ENCODE results near the gene CDH12. TPM values are rescaled to one million over a fixed set of nuclear protein-coding genes. Genes with fewer than 3 reads are reported as not detected.

Gene CDH12
- total and polyA plus RNA-seq, 2 experiments from 2014 or later: 0.09 to 0.97 TPM

GRCh38 chr5:21709770-21710169 lies 1143.4 kb downstream of the CDH12 start:
- no peak overlapping the region for H3K27ac ChIP-seq
- H3K9me3 ChIP-seq (ENCODE audit: low read depth): no peaks in the 10 kb centered on the region
- no peak overlapping the region for H3K4me3 ChIP-seq
- no peak for TF ChIP-seq CTCF (IDR thresholded peaks at IDR 0.05; ENCODE audit: low read depth, low read length)
- H3K27me3 ChIP-seq: no peaks in the 10 kb centered on the region
- no peak for DNase-seq (ENCODE audit: low read depth in 1 of 2, low spot score in 1 of 2)
- H3K36me3 ChIP-seq: no peaks in the 10 kb centered on the region
- H3K4me1 ChIP-seq (ENCODE audit: low read depth): no peaks in the 10 kb centered on the region

- no peaks in the 10 kb centered on the region for H3K36me3 ChIP-seq
- H3K27ac ChIP-seq: no peak overlapping the region
- DNase-seq (ENCODE audit: low read depth in 1 of 2, low spot score in 1 of 2): no peak
- no peaks in the 10 kb centered on the region for H3K9me3 ChIP-seq (ENCODE audit: low read depth)
- no peak for TF ChIP-seq CTCF (IDR thresholded peaks at IDR 0.05; ENCODE audit: low read depth, low read length)
- H3K27me3 ChIP-seq: no peaks in the 10 kb centered on the region
- H3K4me3 ChIP-seq: no peak overlapping the region
- no peaks in the 10 kb centered on the region for H3K4me1 ChIP-seq (ENCODE audit: low read depth)
Measured at GRCh38 chr5:21704974-21705668, 1148.0 kb downstream of the CDH12 start.

GRCh38 chr5:21701317-21701716 lies 1151.8 kb downstream of the CDH12 start:
- Histone ChIP-seq H3K27me3 (no peaks in the 10 kb centered on the region), H3K4me1 (ENCODE audit: low read depth) (no peaks in the 10 kb centered on the region)

More at GRCh38 chr5:21701317-21701716, 1151.8 kb downstream of the CDH12 start:
- H3K9me3 ChIP-seq (ENCODE audit: low read depth): no peaks in the 10 kb centered on the region
- no peaks in the 10 kb centered on the region for H3K36me3 ChIP-seq
- DNase-seq (ENCODE audit: low read depth in 1 of 2, low spot score in 1 of 2): no peak
- no peak overlapping the region for H3K27ac ChIP-seq
- no peak for TF ChIP-seq CTCF (IDR thresholded peaks at IDR 0.05; ENCODE audit: low read depth, low read length)
- no peak overlapping the region for H3K4me3 ChIP-seq
